ENCODE data around the gene ZNF837. TPM values are rescaled to one million over a fixed set of nuclear protein-coding genes. Genes with fewer than 3 reads are reported as not detected.
A peak's percentile ranks its signal among the peaks of the same experiment; 100 is the strongest.
"Not testable (repeated sequence)": the region's sequence is repeated elsewhere in the genome, so short reads cannot be mapped to it uniquely, and the experiment has no call there.

Gene ZNF837
- total RNA-seq, 1 donor, result 1.7 TPM

DNA sequence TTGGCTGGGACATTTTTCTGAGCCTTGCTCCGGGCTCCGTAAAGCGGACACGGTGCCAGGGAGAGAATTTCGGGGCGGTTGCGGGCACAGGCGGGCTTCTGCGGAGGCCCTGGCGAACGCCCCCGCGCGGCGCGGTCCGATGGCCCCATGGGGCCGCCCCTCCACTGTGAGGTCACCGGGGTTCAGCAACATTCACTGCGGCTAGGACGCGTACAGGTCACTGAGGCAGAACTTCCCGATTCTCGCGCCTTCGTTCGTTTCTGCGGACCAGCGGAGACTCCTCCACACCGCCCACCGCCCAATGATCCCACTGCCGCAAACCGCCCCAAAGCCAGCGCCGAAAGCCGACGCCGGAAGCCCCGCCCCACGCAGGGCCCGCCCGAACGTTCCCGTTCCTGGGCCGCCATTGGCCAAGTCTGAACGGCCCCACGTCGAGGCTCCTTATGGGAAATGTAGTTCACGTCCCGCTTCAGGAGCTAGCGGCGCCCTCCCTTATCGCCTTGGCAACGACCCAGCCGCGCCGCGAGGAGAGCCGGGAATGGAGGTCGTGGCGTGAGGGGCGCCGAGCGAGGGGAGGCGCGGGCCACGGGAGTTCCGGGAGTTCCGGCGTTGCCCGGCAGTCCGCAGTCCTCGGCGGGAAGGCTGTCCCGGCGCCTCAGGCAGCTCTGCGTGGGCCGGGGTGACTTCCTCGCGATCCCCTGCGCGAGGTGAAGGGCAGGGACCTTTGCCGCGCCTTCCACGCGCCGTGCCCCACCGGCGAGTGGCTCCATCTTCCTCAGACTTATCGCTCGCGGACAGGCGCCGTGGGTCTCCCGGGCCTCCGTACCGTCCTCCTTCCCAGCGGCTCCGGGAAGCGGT lies 27.6 kb upstream of the ZNF837 start, which contains the start of gene ZNF584:
Gene ZNF584 (plus strand): TSS at position 498 of the 858 bp plus-strand sequence. CDS start 499 bp downstream, outside the sequence.
- peak; percentile 13 for TF ChIP-seq CTCF (IDR thresholded peaks at IDR 0.05; ENCODE audit: insufficient read depth, low read depth, low read length)
- H3K4me3 ChIP-seq (ENCODE audit: low read depth, low read length), result peak within 1 kb of the TSS; percentile 93
- peak; percentile 94 for DNase-seq (ENCODE audit: low read depth)

GRCh38 chr19:58407658-58408151 lies 26.9 kb upstream of the ZNF837 start:
- H3K4me3 ChIP-seq (ENCODE audit: low read depth, low read length), result peak overlapping the region; percentile 93
- no peak for TF ChIP-seq CTCF (IDR thresholded peaks at IDR 0.05; ENCODE audit: insufficient read depth, low read depth, low read length)
- DNase-seq (ENCODE audit: low read depth), result peak; percentile 28

DNA sequence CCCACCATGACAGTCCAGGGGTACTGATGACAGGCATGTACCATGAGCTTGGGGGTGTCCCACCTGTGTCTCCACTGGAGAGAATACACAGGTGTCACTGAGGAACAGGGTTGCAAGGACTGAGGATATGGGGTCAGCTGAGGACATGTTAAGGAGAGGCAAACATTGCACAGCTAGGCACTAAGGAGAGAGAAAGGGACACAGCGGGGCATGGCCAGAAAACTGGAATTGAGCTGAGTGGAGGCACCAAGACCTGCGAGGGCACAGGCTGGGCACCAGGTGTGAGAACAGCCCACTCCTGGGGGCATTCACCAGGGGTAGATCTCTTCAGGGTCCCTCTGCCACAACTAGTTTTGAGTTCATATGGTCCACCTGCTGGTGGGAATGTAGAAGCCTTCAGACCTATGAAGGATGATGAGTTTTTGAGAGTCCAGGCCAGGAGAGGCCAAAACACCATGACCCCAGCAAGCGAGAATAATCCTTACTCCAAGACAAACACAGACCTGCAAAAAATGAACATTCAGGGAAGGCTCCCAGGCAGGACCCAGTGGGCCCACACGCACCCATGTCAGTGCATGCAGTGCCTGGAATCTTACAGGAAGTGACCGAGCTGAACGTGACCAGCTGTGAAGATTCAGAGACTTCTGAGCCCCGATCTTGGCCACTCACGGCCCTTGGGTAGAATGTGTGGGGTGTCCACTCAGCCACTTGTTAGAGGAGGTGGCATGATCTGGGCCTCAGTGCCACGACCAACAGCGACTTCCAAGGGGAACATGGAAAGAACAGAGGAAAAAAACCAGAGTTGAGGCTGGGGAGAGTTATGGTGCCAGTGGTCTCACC lies 26.2 kb upstream of the ZNF837 start:
- peak overlapping the region; percentile 93 for H3K4me3 ChIP-seq (ENCODE audit: low read depth, low read length)
- no peak for DNase-seq (ENCODE audit: low read depth)
- peak; percentile 49 for TF ChIP-seq CTCF (IDR thresholded peaks at IDR 0.05; ENCODE audit: insufficient read depth, low read depth, low read length)

- DNase-seq (ENCODE audit: low read depth); H3K4me3 ChIP-seq (ENCODE audit: low read depth, low read length): not testable (repeated sequence)
Measured at GRCh38 chr19:58403920-58404478, 23.2 kb upstream of the ZNF837 start.

DNA sequence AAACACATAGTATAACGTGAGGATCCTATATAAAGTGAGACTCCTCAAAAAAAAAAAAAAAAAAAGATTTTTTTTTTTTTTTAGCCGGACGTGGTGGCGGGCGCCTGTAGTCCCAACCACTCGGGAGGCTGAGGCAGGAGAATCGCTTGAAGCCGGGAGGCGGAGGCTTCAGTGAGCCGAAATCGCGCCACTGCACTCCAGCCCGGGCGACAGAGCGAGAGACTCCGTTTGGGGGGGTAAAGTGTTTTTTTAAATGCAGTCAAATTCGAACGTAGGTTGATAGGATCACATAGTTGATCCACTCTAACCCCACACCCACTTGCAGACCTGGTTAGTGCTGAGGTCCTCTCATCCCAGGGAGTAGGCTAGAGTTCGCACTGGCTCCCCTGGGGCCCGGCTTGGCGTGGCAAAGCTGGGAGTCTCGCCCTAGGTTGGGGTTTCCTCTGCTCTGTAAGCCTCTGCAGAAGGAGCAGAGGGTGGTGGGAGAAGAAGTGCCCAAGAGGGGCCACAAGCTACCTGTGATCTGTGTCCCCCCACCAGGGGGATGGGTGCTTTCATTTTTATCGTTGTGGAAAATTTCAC lies 21.1 kb upstream of the ZNF837 start:
- DNase-seq (ENCODE audit: low read depth), result no peak
- peak overlapping the region; percentile 72 for H3K4me3 ChIP-seq (ENCODE audit: low read depth, low read length)
- TF ChIP-seq CTCF (IDR thresholded peaks at IDR 0.05; ENCODE audit: insufficient read depth, low read depth, low read length), result no peak

DNA sequence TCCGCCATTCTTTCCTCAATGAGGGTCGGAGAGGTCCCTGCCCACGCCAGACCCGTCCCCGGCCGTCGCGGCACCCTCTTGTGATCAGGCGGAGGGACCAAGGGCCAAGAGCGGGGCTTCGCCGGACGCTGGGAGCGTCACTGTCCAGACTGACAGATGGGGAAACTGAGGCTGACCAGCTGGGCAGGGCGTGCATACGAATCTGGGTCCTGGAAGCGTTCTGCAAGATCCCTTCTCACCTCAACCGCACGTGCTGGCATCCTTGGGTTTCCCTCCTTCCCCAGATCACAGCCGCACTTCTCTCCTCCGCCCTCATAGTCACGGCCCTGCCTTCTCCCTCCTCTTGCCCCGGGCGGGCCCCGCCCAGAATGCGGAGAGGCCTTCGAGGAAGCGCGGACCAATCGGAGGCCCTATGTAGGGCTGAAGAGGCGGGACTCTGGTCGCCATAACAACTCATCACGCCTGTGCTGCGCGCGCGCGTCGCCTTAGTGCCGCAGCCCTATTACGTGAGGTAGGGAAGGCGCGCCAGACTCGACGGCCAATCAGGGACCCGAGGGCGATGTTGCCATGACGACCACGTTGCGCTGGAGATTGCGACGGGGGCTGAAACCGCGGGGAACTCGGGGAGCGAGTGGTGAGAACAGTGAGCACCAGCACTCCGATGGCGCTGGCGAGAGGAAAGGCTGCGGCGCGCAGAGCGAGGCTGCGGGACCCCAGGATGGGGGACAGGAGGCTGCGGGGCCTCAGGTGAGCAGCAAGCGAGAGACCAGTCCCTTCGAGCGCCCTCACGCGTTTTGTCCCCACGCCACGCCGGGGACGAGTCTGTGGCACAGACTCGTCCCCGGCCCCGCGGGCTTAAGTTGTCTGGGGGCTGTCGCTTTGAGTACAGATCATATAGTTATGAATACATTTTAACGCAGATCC lies 20.3 kb upstream of the ZNF837 start:
- H3K4me3 ChIP-seq (ENCODE audit: low read depth, low read length), result peak overlapping the region; percentile 72
- TF ChIP-seq CTCF (IDR thresholded peaks at IDR 0.05; ENCODE audit: insufficient read depth, low read depth, low read length), result no peak
- DNase-seq (ENCODE audit: low read depth), result peak; percentile 100
